HG03378 (cell line): ENCODE measurements around the gene GHRL.
"Not testable (repeated sequence)": the region's sequence is repeated elsewhere in the genome, so short reads cannot be mapped to it uniquely, and the experiment has no call there.

Source experiments
- ATAC-seq: cut with Tn5 transposase; IDR thresholded peaks from one replicate; pipeline ENCODE4 v1.9.1; 2021; ENCODE audit warnings: mild to moderate bottlenecking, moderate library complexity; ENCODE audit not compliant: unreplicated experiment

The GHRL gene

GRCh38 chr3:10278501-10278900 lies 14.2 kb downstream of the GHRL start:
- ATAC-seq = no peak

- ATAC-seq = no peak
These were observed 15.6 kb downstream of the GHRL start for GRCh38 chr3:10277115-10277625.

- ATAC-seq = no peak
These were observed 18.1 kb downstream of the GHRL start for GRCh38 chr3:10274601-10275000.

- ATAC-seq = no peak
These were observed 18.9 kb downstream of the GHRL start for GRCh38 chr3:10273702-10274305.

- no peak for ATAC-seq
These were observed 19.8 kb downstream of the GHRL start for GRCh38 chr3:10272977-10273376.

GRCh38 chr3:10272476-10272875 lies 20.3 kb downstream of the GHRL start:
- not testable (repeated sequence) for ATAC-seq

- no peak for ATAC-seq
These were observed 23.3 kb downstream of the GHRL start for GRCh38 chr3:10269443-10269842.

GRCh38 chr3:10268930-10269329 lies 23.8 kb downstream of the GHRL start:
- no peak for ATAC-seq

GRCh38 chr3:10268116-10268515 lies 24.6 kb downstream of the GHRL start:
- no peak for ATAC-seq

- ATAC-seq = not testable (repeated sequence)
These were observed 25.8 kb downstream of the GHRL start for GRCh38 chr3:10266936-10267335.

GRCh38 chr3:10265833-10266232 lies 26.9 kb downstream of the GHRL start:
- no peak for ATAC-seq

- ATAC-seq = no peak
These were observed 28.9 kb downstream of the GHRL start for GRCh38 chr3:10263646-10264363.

GRCh38 chr3:10262027-10262426 lies 30.7 kb downstream of the GHRL start:
- ATAC-seq = no peak

GRCh38 chr3:10260211-10260701 lies 32.5 kb downstream of the GHRL start:
- ATAC-seq = no peak

GRCh38 chr3:10259798-10260197 lies 32.9 kb downstream of the GHRL start:
- no peak for ATAC-seq

- ATAC-seq = no peak
These were observed 33.7 kb downstream of the GHRL start for GRCh38 chr3:10259036-10259435.

- no peak for ATAC-seq
These were observed 36.9 kb downstream of the GHRL start for GRCh38 chr3:10255835-10256234.

GRCh38 chr3:10253731-10254130 lies 39.0 kb downstream of the GHRL start:
- no peak for ATAC-seq

- no peak for ATAC-seq
These were observed 41.7 kb downstream of the GHRL start for GRCh38 chr3:10251006-10251405.

- ATAC-seq = no peak
These were observed 42.9 kb downstream of the GHRL start for GRCh38 chr3:10249833-10250232.

- ATAC-seq = no peak
These were observed 43.6 kb downstream of the GHRL start for GRCh38 chr3:10248984-10249748.
